ENCODE measurements around the gene KSR2.
A peak's percentile ranks its signal among the peaks of the same experiment; 100 is the strongest.

KSR2 gene

GRCh38 chr12:117874842-117875434, 93.9 kb downstream of the KSR2 start:
- peak; percentile 85 for TF ChIP-seq CTCF (IDR thresholded peaks at IDR 0.05)

GRCh38 chr12:117872546-117873169, 96.1 kb downstream of the KSR2 start:
- no peak for TF ChIP-seq CTCF (IDR thresholded peaks at IDR 0.05)

- no peak for TF ChIP-seq CTCF (IDR thresholded peaks at IDR 0.05)
Measured at GRCh38 chr12:117869551-117869950, 99.2 kb downstream of the KSR2 start.

GRCh38 chr12:117867348-117867747, 101.4 kb downstream of the KSR2 start:
- no peak for TF ChIP-seq CTCF (IDR thresholded peaks at IDR 0.05)

- no peak for TF ChIP-seq CTCF (IDR thresholded peaks at IDR 0.05)
Measured at GRCh38 chr12:117865505-117865904, 103.3 kb downstream of the KSR2 start.

- TF ChIP-seq CTCF (IDR thresholded peaks at IDR 0.05), result no peak
Measured at GRCh38 chr12:117863002-117863709, 105.6 kb downstream of the KSR2 start.

GRCh38 chr12:117861691-117862090, 107.1 kb downstream of the KSR2 start:
- TF ChIP-seq CTCF (IDR thresholded peaks at IDR 0.05), result no peak
